Breast epithelium (tissue), 3 donors: Measurements from ENCODE around the gene WAC.
"Not testable (repeated sequence)": the region's sequence is repeated elsewhere in the genome, so short reads cannot be mapped to it uniquely, and the experiment has no call there.

Experiments used
- POLR2A ChIP-seq: fragments of 450-650 bp; IDR thresholded peaks from one replicate; pipeline ENCODE4 v1.6.1; 2016; ENCODE audit warnings: antibody characterized with exemption, mild to moderate bottlenecking, moderate library complexity
- POLR2AphosphoS5 ChIP-seq, 3 donors: sonication (generic); formaldehyde crosslinking; IDR thresholded peaks; one replicate each; pipeline ENCODE4 v1.6.1; 2017; ENCODE audit warnings: antibody characterized with exemption in 3 of 3
- TF ChIP-seq, protein P1 (sequence below), 3 donors: fragments of 450-650 bp; IDR thresholded peaks; one replicate each; pipeline ENCODE4 v1.5.1; 2016 to 2017; ENCODE audit warnings: antibody characterized with exemption in 3 of 3, mild to moderate bottlenecking in 3 of 3, moderate library complexity in 3 of 3

- TF ChIP-seq, protein P1, sequence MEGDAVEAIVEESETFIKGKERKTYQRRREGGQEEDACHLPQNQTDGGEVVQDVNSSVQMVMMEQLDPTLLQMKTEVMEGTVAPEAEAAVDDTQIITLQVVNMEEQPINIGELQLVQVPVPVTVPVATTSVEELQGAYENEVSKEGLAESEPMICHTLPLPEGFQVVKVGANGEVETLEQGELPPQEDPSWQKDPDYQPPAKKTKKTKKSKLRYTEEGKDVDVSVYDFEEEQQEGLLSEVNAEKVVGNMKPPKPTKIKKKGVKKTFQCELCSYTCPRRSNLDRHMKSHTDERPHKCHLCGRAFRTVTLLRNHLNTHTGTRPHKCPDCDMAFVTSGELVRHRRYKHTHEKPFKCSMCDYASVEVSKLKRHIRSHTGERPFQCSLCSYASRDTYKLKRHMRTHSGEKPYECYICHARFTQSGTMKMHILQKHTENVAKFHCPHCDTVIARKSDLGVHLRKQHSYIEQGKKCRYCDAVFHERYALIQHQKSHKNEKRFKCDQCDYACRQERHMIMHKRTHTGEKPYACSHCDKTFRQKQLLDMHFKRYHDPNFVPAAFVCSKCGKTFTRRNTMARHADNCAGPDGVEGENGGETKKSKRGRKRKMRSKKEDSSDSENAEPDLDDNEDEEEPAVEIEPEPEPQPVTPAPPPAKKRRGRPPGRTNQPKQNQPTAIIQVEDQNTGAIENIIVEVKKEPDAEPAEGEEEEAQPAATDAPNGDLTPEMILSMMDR (IDR thresholded peaks at IDR 0.05), result not testable (repeated sequence)
- TF ChIP-seq POLR2A; POLR2AphosphoS5 (IDR thresholded peaks at IDR 0.05): not testable (repeated sequence)
Measured at GRCh38 chr10:28658824-28659223, 125.9 kb downstream of the WAC start.
